K562 (cell line): ENCODE measurements around the gene ALDH1A3. TPM values are rescaled to one million over a fixed set of nuclear protein-coding genes. Genes with fewer than 3 reads are reported as not detected.

Source experiments
- ATAC-seq: fragments of 200-7000 bp; cut with Tn5 transposase; 3 replicates; pipeline ENCODE4 v1.9.1; 2020; ENCODE audit warnings: moderate library complexity
- BruUV-seq: library from RNA; stranded (reverse); fragments of 400-500 nt; replicated peaks from 2 replicates; lab custom pipeline; 2021; lab: Mats Ljungman, UMichigan
- CTCF ChIA-PET: fragments of 300-600 bp; formaldehyde crosslinking; extraction: SDS; loops from one replicate; lab custom pipeline; 2021; ENCODE audit warnings: low intra/inter-chr PET ratio; lab: Yijun Ruan, JAX
- POLR2A ChIA-PET: fragments of 300-600, 350-650 bp; sonication (Branson Sonifier 250); formaldehyde crosslinking; extraction: SDS; loops from one replicate; lab custom pipeline; 2021; ENCODE audit warnings: antibody characterized with exemption, inconsistent platforms; lab: Yijun Ruan, JAX
- DNase-seq, 4 experiments: peaks; one replicate each; pipeline versions ENCODE4 v3.0.0 to v3.0.0-alpha.2; 2011 to 2018; ENCODE audit warnings: low spot score in 3 of 4, mixed read lengths in 3 of 4; ENCODE audit errors: extremely low read depth in 1 of 4
- FAIRE-seq: peaks from 2 replicates; lab custom pipeline; 2011; peaks lifted over from hg19 to GRCh38; lab: Jason Lieb, UNC
- H2AFZ ChIP-seq: 2 replicates; pipeline ENCODE4 v1.6.0; 2011; ENCODE audit warnings: low read depth, low read length, control low read depth, inconsistent platforms
- H3K27ac ChIP-seq: fragments of 200-600 bp; 3 replicates; pipeline ENCODE4 v1.8.0; 2011; ENCODE audit warnings: low read depth, mild to moderate bottlenecking, control low read depth, inconsistent platforms, low read length, moderate library complexity, mixed read lengths; ENCODE audit errors: extremely low read depth
- H3K27me3 ChIP-seq, 2 experiments: fragments of 300-600 bp in 1 of 2; 2 replicates in 1 of 2; 3 replicates in 1 of 2; pipeline versions ENCODE4 v1.6.0 to v1.8.0; 2011; ENCODE audit warnings: inconsistent platforms in 2 of 2, low read length in 2 of 2, mild to moderate bottlenecking in 1 of 2, mixed read lengths in 1 of 2, moderate library complexity in 1 of 2; ENCODE audit not compliant: control insufficient read depth in 2 of 2, insufficient read depth in 2 of 2
- H3K36me3 ChIP-seq: fragments of 300-600 bp; 3 replicates; pipeline ENCODE4 v1.8.0; 2011; ENCODE audit warnings: mild to moderate bottlenecking, low read length, inconsistent platforms; ENCODE audit not compliant: control insufficient read depth, insufficient read depth
- H3K4me1 ChIP-seq, 2 experiments: fragments of 200-600 bp in 1 of 2; replicated peaks in 1 of 2; 2 replicates in 1 of 2; 3 replicates in 1 of 2; pipeline versions ENCODE4 v1.5.1 to v1.8.0; 2011; ENCODE audit warnings: inconsistent platforms in 2 of 2, low read length in 2 of 2, mild to moderate bottlenecking in 1 of 2, mixed read lengths in 1 of 2, moderate library complexity in 1 of 2; ENCODE audit not compliant: control insufficient read depth in 2 of 2, insufficient read depth in 2 of 2
- H3K4me2 ChIP-seq: 2 replicates; pipeline ENCODE4 v1.6.1; 2011; ENCODE audit warnings: low read length, control low read depth, inconsistent platforms, mixed read lengths; ENCODE audit not compliant: insufficient read depth
- H3K4me3 ChIP-seq: fragments of 200-600 bp; sonication (generic), shearing (Covaris generic); 2 replicates; pipeline ENCODE4 v1.5.1; 2016; ENCODE audit warnings: control low read depth, inconsistent platforms
- H3K79me2 ChIP-seq: fragments of 200-600 bp; 3 replicates; pipeline ENCODE4 v1.8.0; 2011; ENCODE audit warnings: low read length, inconsistent platforms; ENCODE audit not compliant: control insufficient read depth, insufficient read depth
- H3K9ac ChIP-seq, 2 experiments: 2 replicates each; pipeline versions ENCODE4 v1.6.0 to v1.6.1; 2011; ENCODE audit warnings: low read depth in 2 of 2, low read length in 2 of 2, control low read depth in 1 of 2, inconsistent platforms in 1 of 2, mild to moderate bottlenecking in 1 of 2, mixed read lengths in 1 of 2; ENCODE audit not compliant: insufficient read depth in 1 of 2
- H3K9me1 ChIP-seq: one replicate; pipeline ENCODE4 v1.6.0; 2011; ENCODE audit warnings: inconsistent platforms, mild to moderate bottlenecking, low read length, moderate library complexity; ENCODE audit not compliant: control insufficient read depth, insufficient read depth
- H3K9me3 ChIP-seq: replicated peaks from 2 replicates; pipeline ENCODE4 v1.5.1; 2011; ENCODE audit warnings: low read depth, low read length, inconsistent platforms; ENCODE audit not compliant: control insufficient read depth, insufficient read depth
- H4K20me1 ChIP-seq: replicated peaks from 2 replicates; pipeline ENCODE4 v1.6.1; 2011; ENCODE audit warnings: low read length, inconsistent platforms, mixed read lengths; ENCODE audit not compliant: control insufficient read depth, insufficient read depth
- E2F8 ChIP-seq: fragments of 450-650 bp; IDR thresholded peaks from 2 replicates; pipeline ENCODE4 v1.7.1; 2018; ENCODE audit warnings: mild to moderate bottlenecking, low read depth; ENCODE audit not compliant: partially characterized antibody
- GMEB1 ChIP-seq: fragments of 250-450 bp; sonication (Bioruptor Pico); IDR thresholded peaks from 2 replicates; pipeline ENCODE4 v1.4.0; 2020; ENCODE audit warnings: mild to moderate bottlenecking
- HMBOX1 ChIP-seq: sonication (generic); IDR thresholded peaks from 2 replicates; pipeline ENCODE4 v1.6.1; 2016
- HOXB6 ChIP-seq: fragments of 250-450 bp; sonication (Bioruptor Pico); IDR thresholded peaks from 2 replicates; pipeline ENCODE4 v1.5.1; 2022; ENCODE audit warnings: mild to moderate bottlenecking, borderline replicate concordance
- KDM5B ChIP-seq: fragments of 200-600 bp; sonication (generic); IDR thresholded peaks from 2 replicates; pipeline ENCODE4 v1.6.1; 2012; ENCODE audit warnings: low read depth, mild to moderate bottlenecking, moderate library complexity, low read length, control low read depth, inconsistent platforms; ENCODE audit not compliant: insufficient replicate concordance
- SRSF1 ChIP-seq: fragments of 200-400 bp; formaldehyde crosslinking; IDR thresholded peaks from 2 replicates; pipeline ENCODE4 v1.6.1; 2017; ENCODE audit warnings: mild to moderate bottlenecking, low read depth, low read length, moderate library complexity
- ZNF133 ChIP-seq: fragments of 250-450 bp; sonication (Bioruptor Pico); IDR thresholded peaks from 2 replicates; pipeline ENCODE4 v1.4.0; 2020; ENCODE audit warnings: mild to moderate bottlenecking
- ZNF263 ChIP-seq: sonication (generic); formaldehyde crosslinking; IDR thresholded peaks from 2 replicates; pipeline ENCODE4 v1.8.0; 2022; ENCODE audit warnings: mild to moderate bottlenecking, missing genetic modification reagents, borderline replicate concordance
- ZNF778 ChIP-seq: fragments of 450-650 bp; formaldehyde crosslinking; IDR thresholded peaks from 2 replicates; pipeline ENCODE4 v1.4.0; 2020; ENCODE audit warnings: mild to moderate bottlenecking, moderate library complexity
- WGBS: fragments of 100-300 bp; shearing (Covaris generic); methylation state at CpG from one replicate; pipeline ENCODE4 v1.1.6; 2016; ENCODE audit warnings: low coverage, mixed read lengths; ENCODE audit not compliant: insufficient coverage; ENCODE audit errors: missing lambda C conversion rate; 5-methylcytosine and 5-hydroxymethylcytosine counted together
- in situ Hi-C: fragments of 300-500 bp; cut with MboI; formaldehyde crosslinking; loops from 4 replicates; pipeline ENCODE4 v1.15.0; 2018; ENCODE audit warnings: inconsistent platforms, mixed read lengths
- intact Hi-C: fragments of 100-400 bp; cut with micrococcal nuclease; formaldehyde crosslinking; loops from 2 replicates; pipeline ENCODE4 v1.14.2; 2022
- polyA plus RNA-seq, 8 experiments: library from polyadenylated mRNA; depleted of rRNA in 4 of 8; stranded (reverse) in 5 of 8; unstranded in 3 of 8; fragments of >200 nt; fragmentation: Nextera tagmentation in 2 of 8; fragmentation: Illumina TruSeq in 1 of 8; extraction: Ambion mirVana in 2 of 8; extraction: Trizol in 1 of 8; gene quantifications; 2 replicates each; pipeline versions ENCODE4 v1.2.1 to v1.2.3, GENCODE V29; 2011 to 2014; ENCODE audit warnings: inconsistent platforms in 1 of 8, missing spikeins in 1 of 8
- total RNA-seq, 7 experiments: library from RNA; depleted of rRNA in 6 of 7; stranded (reverse); fragments of >200 nt in 6 of 7; fragmentation: Illumina TruSeq in 2 of 7; extraction: Trizol in 2 of 7; gene quantifications; 2 replicates each; pipeline versions ENCODE4 v1.2.1 to v1.2.3, GENCODE V29; 2011 to 2021; ENCODE audit warnings: low replicate concordance in 1 of 7

ALDH1A3 gene
- total and polyA plus RNA-seq, 9 of the 15 experiments (the other 6 are each of a cell fraction or from before 2014, with no cell fraction given): 0.38 TPM; not detected in 8

- ATAC-seq: no peak
- in situ Hi-C loops: loop anchor here (5.0 kb wide), 1 partner anchor 66 kb away; no protein-coding TSS in a partner anchor
- no TSS peak for BruUV-seq
- FAIRE-seq: no peak
- ChIA-PET CTCF (no interaction called here), POLR2A (no interaction called here)
- H4K20me1 ChIP-seq: 0 out of 2 replicates have a peak, but pooled peaks cover 4% of the 10 kb centered on the region
- no peak overlapping the region for H3K4me2 ChIP-seq
- H3K4me1 ChIP-seq: no peaks in the 10 kb centered on the region; a peak in 1 of 5 replicates
- 0% methylated on average over 7 of the region's 10 CpGs for WGBS
- H3K27me3 ChIP-seq: peaks cover 11 to 19% of the 10 kb centered on the region in 2 experiments; a peak in 4 of 5 replicates
- no peak overlapping the region for H3K9ac ChIP-seq
- no peaks in the 10 kb centered on the region for H3K9me3 ChIP-seq
- no peaks in the 10 kb centered on the region for H3K36me3 ChIP-seq
- intact Hi-C loops: no loop called here
- no peaks in the 10 kb centered on the region for H3K79me2 ChIP-seq
- no peak for DNase-seq
- no peak overlapping the region for H3K27ac ChIP-seq
- TF ChIP-seq ZNF133 (CRISPR knock-in tag) (no peak), E2F8 (no peak), ZNF778 (CRISPR knock-in tag) (no peak), HMBOX1 (no peak), HOXB6 (CRISPR knock-in tag) (no peak), SRSF1 (no peak), GMEB1 (no peak), ZNF263 (CRISPR knock-in tag) (no peak), KDM5B (no peak)
- TF ChIP-seq, all 486 proteins: peak for 0
- Histone ChIP-seq H3K9me1 (no peaks in the 10 kb centered on the region), H3K4me3 (no peak overlapping the region), H2AFZ (no peak overlapping the region)
Observed at GRCh38 chr15:100941536-100941935, 61.9 kb downstream of the ALDH1A3 start.
